HepG2 (cell line): ENCODE measurements around the gene QRICH2. TPM values are rescaled to one million over a fixed set of nuclear protein-coding genes. Genes with fewer than 3 reads are reported as not detected.

ENCODE experiments used
- ATAC-seq: fragments of 200-7000 bp; cut with Tn5 transposase; 3 replicates; pipeline ENCODE4 v1.9.1; 2020; ENCODE audit warnings: mild to moderate bottlenecking, moderate library complexity
- BruUV-seq: library from RNA; stranded (reverse); fragments of 400-500 nt; replicated peaks from 2 replicates; lab custom pipeline; 2021; lab: Mats Ljungman, UMichigan
- CTCF ChIA-PET: fragments of 300-600 bp; formaldehyde crosslinking; extraction: SDS; loops from one replicate; lab custom pipeline; 2021; ENCODE audit warnings: low total read pairs, inconsistent platforms, low intra/inter-chr PET ratio; lab: Yijun Ruan, JAX
- POLR2A ChIA-PET: fragments of 350-600 bp; sonication (Branson Sonifier 250); formaldehyde crosslinking; loops from one replicate; lab custom pipeline; 2020; ENCODE audit warnings: antibody characterized with exemption, inconsistent platforms; lab: Yijun Ruan, JAX
- DNase-seq: peaks from one replicate; pipeline ENCODE4 v3.0.0-alpha.2; 2015; ENCODE audit warnings: low spot score
- FAIRE-seq: peaks from 3 replicates; lab custom pipeline; 2011; peaks lifted over from hg19 to GRCh38; lab: Jason Lieb, UNC
- H2AFZ ChIP-seq: one replicate; pipeline ENCODE4 v1.6.1; 2011; ENCODE audit warnings: low read length, inconsistent platforms
- H3K27ac ChIP-seq: fragments of 300-600 bp; 3 replicates; pipeline ENCODE4 v1.8.0; 2011; ENCODE audit warnings: mixed run types, mild to moderate bottlenecking, mixed read lengths, low read length, inconsistent platforms; ENCODE audit not compliant: insufficient read depth; ENCODE audit errors: extremely low read length
- H3K27me3 ChIP-seq, 2 experiments: fragments of 200-600 bp in 1 of 2; 2 replicates in 1 of 2; 3 replicates in 1 of 2; pipeline versions ENCODE4 v1.6.0 to v1.8.0; 2011; ENCODE audit warnings: low read length in 2 of 2, mild to moderate bottlenecking in 2 of 2, moderate library complexity in 2 of 2, inconsistent platforms in 1 of 2; ENCODE audit not compliant: insufficient read depth in 2 of 2, control insufficient read depth in 1 of 2
- H3K36me3 ChIP-seq, 2 experiments: fragments of 200-600 bp in 1 of 2; replicated peaks in 1 of 2; 2 replicates in 1 of 2; 3 replicates in 1 of 2; pipeline versions ENCODE4 v1.5.1 to v1.8.0; 2011; ENCODE audit warnings: low read length in 2 of 2, inconsistent platforms in 1 of 2; ENCODE audit not compliant: insufficient read depth in 2 of 2, control insufficient read depth in 1 of 2
- H3K4me1 ChIP-seq: 2 replicates; pipeline ENCODE4 v1.5.1; 2012; ENCODE audit warnings: low read length, inconsistent platforms; ENCODE audit not compliant: insufficient read depth
- H3K4me2 ChIP-seq: 2 replicates; pipeline ENCODE4 v1.6.0; 2011; ENCODE audit warnings: low read depth, low read length, inconsistent platforms
- H3K4me3 ChIP-seq, 3 experiments: fragments of 200-600 bp in 1 of 3; sonication (generic), shearing (Covaris generic) in 1 of 3; replicated peaks in 1 of 3; 2 replicates each; pipeline ENCODE4 v1.5.1; 2011 to 2016; ENCODE audit warnings: low read length in 3 of 3, inconsistent platforms in 2 of 3, low read depth in 2 of 3, mild to moderate bottlenecking in 2 of 3, control low read depth in 1 of 3, mixed read lengths in 1 of 3; ENCODE audit not compliant: insufficient read depth in 1 of 3
- H3K79me2 ChIP-seq: one replicate; pipeline ENCODE4 v1.6.1; 2011; ENCODE audit warnings: low read length, inconsistent platforms; ENCODE audit not compliant: insufficient read depth
- H3K9ac ChIP-seq: 2 replicates; pipeline ENCODE4 v1.6.0; 2011; ENCODE audit warnings: mild to moderate bottlenecking, low read depth, low read length, inconsistent platforms; ENCODE audit not compliant: insufficient read depth
- H3K9me3 ChIP-seq: 2 replicates; pipeline ENCODE4 v1.5.1; 2012; ENCODE audit warnings: mild to moderate bottlenecking, low read length
- H4K20me1 ChIP-seq: 2 replicates; pipeline ENCODE4 v1.6.0; 2011; ENCODE audit warnings: inconsistent platforms, mild to moderate bottlenecking, low read length, moderate library complexity; ENCODE audit not compliant: insufficient read depth
- GABPB1 ChIP-seq: IDR thresholded peaks from 2 replicates; pipeline ENCODE4 v1.6.1; 2016; ENCODE audit warnings: mild to moderate bottlenecking, missing genetic modification reagents, moderate library complexity, missing compliant biosample characterization
- HCFC1 ChIP-seq: fragments of 150-350 bp; IDR thresholded peaks from 2 replicates; pipeline ENCODE4 v1.6.1; 2014; ENCODE audit warnings: low read depth, low read length
- KDM1A ChIP-seq: IDR thresholded peaks from 2 replicates; pipeline ENCODE4 v1.6.1; 2016; ENCODE audit warnings: missing compliant biosample characterization
- MAZ ChIP-seq, 2 experiments: sonication (generic) in 1 of 2; formaldehyde crosslinking in 1 of 2; IDR thresholded peaks; 2 replicates each; pipeline versions ENCODE4 v1.5.0 to v1.6.1; 2012 to 2020; ENCODE audit warnings: low read depth in 2 of 2, mild to moderate bottlenecking in 2 of 2, borderline replicate concordance in 1 of 2, improper control_type of control experiment in 1 of 2, low read length in 1 of 2, missing genetic modification reagents in 1 of 2, moderate library complexity in 1 of 2
- SOX6 ChIP-seq, 2 experiments: fragments of 450-650 bp in 1 of 2; sonication (generic) in 1 of 2; formaldehyde crosslinking in 1 of 2; IDR thresholded peaks; 2 replicates each; pipeline versions ENCODE4 v1.4.0 to v1.6.1; 2017 to 2020; ENCODE audit warnings: antibody characterized with exemption in 1 of 2, mild to moderate bottlenecking in 1 of 2, missing genetic modification reagents in 1 of 2
- TBL1XR1 ChIP-seq: fragments of 150-350 bp; IDR thresholded peaks from 2 replicates; pipeline ENCODE4 v1.6.1; 2014; ENCODE audit warnings: borderline replicate concordance, low read length; ENCODE audit not compliant: partially characterized antibody
- ZMYM3 ChIP-seq: sonication (generic); formaldehyde crosslinking; IDR thresholded peaks from 2 replicates; pipeline ENCODE4 v1.5.1; 2020; ENCODE audit warnings: mild to moderate bottlenecking, missing genetic modification reagents
- ZNF121 ChIP-seq: sonication (generic); formaldehyde crosslinking; IDR thresholded peaks from 2 replicates; pipeline ENCODE4 v1.5.0; 2020; ENCODE audit warnings: mild to moderate bottlenecking, missing genetic modification reagents
- ZNF839 ChIP-seq: sonication (generic); formaldehyde crosslinking; IDR thresholded peaks from 2 replicates; pipeline ENCODE4 v1.4.0; 2020; ENCODE audit warnings: missing genetic modification reagents, mild to moderate bottlenecking, borderline replicate concordance
- WGBS: methylation state at CpG from one replicate; pipeline ENCODE4 v1.1.6; 2017; ENCODE audit warnings: low lambda C conversion rate; 5-methylcytosine and 5-hydroxymethylcytosine counted together
- in situ Hi-C: cut with HindIII; loops from 2 replicates; pipeline ENCODE4 v1.10.0; 2017; ENCODE audit warnings: low pct_unique_long_range_greater_than_20kb; ENCODE audit not compliant: extremely low pct_ligation_motif_present
- intact Hi-C: fragments of 100-400 bp; cut with micrococcal nuclease; formaldehyde crosslinking; loops from one replicate; pipeline ENCODE4 v1.10.0; 2022; ENCODE audit not compliant: unreplicated experiment
- polyA plus RNA-seq, 8 experiments: library from polyadenylated mRNA; depleted of rRNA in 3 of 8; stranded (reverse) in 7 of 8; unstranded in 1 of 8; fragments of >200 nt; fragmentation: Illumina TruSeq in 4 of 8; extraction: Trizol in 4 of 8; gene quantifications; 2 replicates each; pipeline versions ENCODE4 v1.2.1 to v1.2.3, GENCODE V29; 2011 to 2016; ENCODE audit warnings: low read depth in 4 of 8, missing spikeins in 1 of 8, mixed read lengths in 1 of 8; ENCODE audit not compliant: insufficient read depth in 1 of 8
- total RNA-seq, 5 experiments: library from RNA; depleted of rRNA; stranded (reverse); fragments of >200 nt; fragmentation: Illumina TruSeq; extraction: Trizol; gene quantifications; 2 replicates each; pipeline ENCODE4 v1.2.3, GENCODE V29; 2016; ENCODE audit warnings: low read depth in 1 of 5
- TF ChIP-seq, protein P1 (sequence below): IDR thresholded peaks from 2 replicates; pipeline ENCODE4 v1.6.1; 2016
- TF ChIP-seq, protein P2 (sequence below): sonication (generic); formaldehyde crosslinking; IDR thresholded peaks from 2 replicates; pipeline ENCODE4 v1.5.0; 2020; ENCODE audit warnings: missing genetic modification reagents, mild to moderate bottlenecking, borderline replicate concordance
- TF ChIP-seq, protein P3 (sequence below): sonication (generic); formaldehyde crosslinking; IDR thresholded peaks from 2 replicates; pipeline ENCODE4 v1.4.0; 2020; ENCODE audit warnings: missing genetic modification reagents, mild to moderate bottlenecking, borderline replicate concordance
- TF ChIP-seq, protein P4 (sequence below): sonication (generic); formaldehyde crosslinking; IDR thresholded peaks from 2 replicates; pipeline ENCODE4 v1.8.1; 2023; ENCODE audit warnings: missing genetic modification reagents, inconsistent platforms, borderline replicate concordance

Gene QRICH2
- total and polyA plus RNA-seq, 2 of the 13 experiments (the other 11 are each of a cell fraction or from before 2014, with no cell fraction given) = 3.7 to 5.7 TPM

GRCh38 chr17:76281573-76282371, 26.3 kb downstream of the QRICH2 start:
- BruUV-seq = no TSS peak
- Histone ChIP-seq H3K9me3 (no peaks in the 10 kb centered on the region), H2AFZ (no peak overlapping the region), H3K27me3 (no peaks in the 10 kb centered on the region), H3K27ac (no peak overlapping the region), H4K20me1 (no peaks in the 10 kb centered on the region), H3K4me1 (peaks cover 25% of the 10 kb centered on the region), H3K79me2 (no peaks in the 10 kb centered on the region), H3K4me3 (no peak overlapping the region), H3K36me3 (no peaks in the 10 kb centered on the region), H3K4me2 (no peak overlapping the region), H3K9ac (no peak overlapping the region)
- POLR2A ChIA-PET = no interaction called here
- in situ Hi-C loops (loop anchor here (10.0 kb wide), 1 partner anchor 97 kb away; no protein-coding TSS in a partner anchor), intact Hi-C loops (no loop called here)
- 49% methylated on average over 13 of the region's 23 CpGs for WGBS
- ATAC-seq (peak; percentile 17; the same call in 2 of the 3 replicates), FAIRE-seq (no peak), DNase-seq (no peak)
- CTCF ChIA-PET = no interaction called here
- TF ChIP-seq SOX6 (IDR thresholded peaks at IDR 0.05) (no peak), SOX6 (CRISPR knock-in tag; IDR thresholded peaks at IDR 0.05) (0 out of 2 replicates have a peak, but pooled peaks have one; percentile 15), TBL1XR1 (no peak), ZNF121 (peak; percentile 89), ZNF839 (CRISPR knock-in tag) (0 out of 2 replicates have a peak, but pooled peaks have one; percentile 44), GABPB1 (peak; percentile 21; the same call in 1 of the 2 replicates), HCFC1 (no peak), ZMYM3 (CRISPR knock-in tag) (peak; percentile 57; the same call in 1 of the 2 replicates), MAZ (IDR thresholded peaks at IDR 0.05; ENCODE audit: borderline replicate concordance, low read depth, low read length) (no peak), MAZ (CRISPR knock-in tag; IDR thresholded peaks at IDR 0.05; ENCODE audit: low read depth) (0 out of 2 replicates have a peak, but pooled peaks have one; percentile 29), KDM1A (CRISPR knock-in tag) (no peak)
- TF ChIP-seq, protein P1, sequence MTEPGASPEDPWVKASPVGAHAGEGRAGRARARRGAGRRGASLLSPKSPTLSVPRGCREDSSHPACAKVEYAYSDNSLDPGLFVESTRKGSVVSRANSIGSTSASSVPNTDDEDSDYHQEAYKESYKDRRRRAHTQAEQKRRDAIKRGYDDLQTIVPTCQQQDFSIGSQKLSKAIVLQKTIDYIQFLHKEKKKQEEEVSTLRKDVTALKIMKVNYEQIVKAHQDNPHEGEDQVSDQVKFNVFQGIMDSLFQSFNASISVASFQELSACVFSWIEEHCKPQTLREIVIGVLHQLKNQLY (CRISPR knock-in tag) = no peak
- TF ChIP-seq, protein P2, sequence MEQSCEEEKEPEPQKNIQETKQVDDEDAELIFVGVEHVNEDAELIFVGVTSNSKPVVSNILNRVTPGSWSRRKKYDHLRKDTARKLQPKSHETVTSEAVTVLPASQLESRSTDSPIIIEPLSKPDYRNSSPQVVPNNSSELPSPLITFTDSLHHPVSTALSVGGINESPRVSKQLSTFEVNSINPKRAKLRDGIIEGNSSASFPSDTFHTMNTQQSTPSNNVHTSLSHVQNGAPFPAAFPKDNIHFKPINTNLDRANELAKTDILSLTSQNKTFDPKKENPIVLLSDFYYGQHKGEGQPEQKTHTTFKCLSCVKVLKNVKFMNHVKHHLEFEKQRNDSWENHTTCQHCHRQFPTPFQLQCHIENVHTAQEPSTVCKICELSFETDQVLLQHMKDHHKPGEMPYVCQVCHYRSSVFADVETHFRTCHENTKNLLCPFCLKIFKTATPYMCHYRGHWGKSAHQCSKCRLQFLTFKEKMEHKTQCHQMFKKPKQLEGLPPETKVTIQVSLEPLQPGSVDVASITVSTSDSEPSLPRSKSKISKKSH (CRISPR knock-in tag) = peak; percentile 57; the same call in 1 of the 2 replicates
- TF ChIP-seq, protein P3, sequence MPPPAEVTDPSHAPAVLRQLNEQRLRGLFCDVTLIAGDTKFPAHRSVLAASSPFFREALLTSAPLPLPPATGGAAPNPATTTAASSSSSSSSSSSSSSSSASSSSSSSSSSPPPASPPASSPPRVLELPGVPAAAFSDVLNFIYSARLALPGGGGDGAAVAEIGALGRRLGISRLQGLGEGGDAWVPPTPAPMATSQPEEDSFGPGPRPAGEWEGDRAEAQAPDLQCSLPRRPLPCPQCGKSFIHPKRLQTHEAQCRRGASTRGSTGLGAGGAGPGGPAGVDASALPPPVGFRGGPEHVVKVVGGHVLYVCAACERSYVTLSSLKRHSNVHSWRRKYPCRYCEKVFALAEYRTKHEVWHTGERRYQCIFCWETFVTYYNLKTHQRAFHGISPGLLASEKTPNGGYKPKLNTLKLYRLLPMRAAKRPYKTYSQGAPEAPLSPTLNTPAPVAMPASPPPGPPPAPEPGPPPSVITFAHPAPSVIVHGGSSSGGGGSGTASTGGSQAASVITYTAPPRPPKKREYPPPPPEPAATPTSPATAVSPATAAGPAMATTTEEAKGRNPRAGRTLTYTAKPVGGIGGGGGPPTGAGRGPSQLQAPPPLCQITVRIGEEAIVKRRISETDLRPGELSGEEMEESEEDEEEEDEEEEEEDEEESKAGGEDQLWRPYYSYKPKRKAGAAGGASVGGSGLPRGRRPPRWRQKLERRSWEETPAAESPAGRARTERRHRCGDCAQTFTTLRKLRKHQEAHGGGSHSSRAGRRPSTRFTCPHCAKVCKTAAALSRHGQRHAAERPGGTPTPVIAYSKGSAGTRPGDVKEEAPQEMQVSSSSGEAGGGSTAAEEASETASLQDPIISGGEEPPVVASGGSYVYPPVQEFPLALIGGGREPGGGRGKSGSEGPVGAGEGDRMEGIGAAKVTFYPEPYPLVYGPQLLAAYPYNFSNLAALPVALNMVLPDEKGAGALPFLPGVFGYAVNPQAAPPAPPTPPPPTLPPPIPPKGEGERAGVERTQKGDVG (CRISPR knock-in tag) = peak; percentile 70; the same call in 1 of the 2 replicates
- TF ChIP-seq, protein P4, sequence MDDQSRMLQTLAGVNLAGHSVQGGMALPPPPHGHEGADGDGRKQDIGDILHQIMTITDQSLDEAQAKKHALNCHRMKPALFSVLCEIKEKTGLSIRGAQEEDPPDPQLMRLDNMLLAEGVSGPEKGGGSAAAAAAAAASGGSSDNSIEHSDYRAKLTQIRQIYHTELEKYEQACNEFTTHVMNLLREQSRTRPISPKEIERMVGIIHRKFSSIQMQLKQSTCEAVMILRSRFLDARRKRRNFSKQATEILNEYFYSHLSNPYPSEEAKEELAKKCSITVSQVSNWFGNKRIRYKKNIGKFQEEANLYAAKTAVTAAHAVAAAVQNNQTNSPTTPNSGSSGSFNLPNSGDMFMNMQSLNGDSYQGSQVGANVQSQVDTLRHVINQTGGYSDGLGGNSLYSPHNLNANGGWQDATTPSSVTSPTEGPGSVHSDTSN (CRISPR knock-in tag) = no peak
